OCI-LY7 (cell line): ENCODE data around the gene GPR156.

ENCODE experiments used
- CTCF ChIP-seq: fragments of 200-600 bp; sonication (generic); conservative IDR thresholded peaks from 2 replicates; pipeline ENCODE4 v1.5.1; 2014; ENCODE audit warnings: mild to moderate bottlenecking, antibody characterized with exemption, low read length, moderate library complexity, mixed read lengths
- EZH2phosphoT487 ChIP-seq: fragments of 200-600 bp; sonication (generic); IDR thresholded peaks from 2 replicates; pipeline ENCODE4 v1.6.1; 2018; ENCODE audit warnings: low read depth, borderline replicate concordance, mild to moderate bottlenecking, mixed run types, antibody characterized with exemption, low read length, moderate library complexity, mixed read lengths

- TF ChIP-seq EZH2phosphoT487 (no peak), CTCF (no peak)
Measured at GRCh38 chr3:120153294-120153693, 131.7 kb downstream of the GPR156 start.
